HG02759 (cell line): ENCODE measurements around the gene DHCR24.

Experiments
- ATAC-seq: cut with Tn5 transposase; IDR thresholded peaks from one replicate; pipeline ENCODE4 v1.9.1; 2021; ENCODE audit warnings: mild to moderate bottlenecking, moderate library complexity; ENCODE audit not compliant: unreplicated experiment

Gene DHCR24

DNA sequence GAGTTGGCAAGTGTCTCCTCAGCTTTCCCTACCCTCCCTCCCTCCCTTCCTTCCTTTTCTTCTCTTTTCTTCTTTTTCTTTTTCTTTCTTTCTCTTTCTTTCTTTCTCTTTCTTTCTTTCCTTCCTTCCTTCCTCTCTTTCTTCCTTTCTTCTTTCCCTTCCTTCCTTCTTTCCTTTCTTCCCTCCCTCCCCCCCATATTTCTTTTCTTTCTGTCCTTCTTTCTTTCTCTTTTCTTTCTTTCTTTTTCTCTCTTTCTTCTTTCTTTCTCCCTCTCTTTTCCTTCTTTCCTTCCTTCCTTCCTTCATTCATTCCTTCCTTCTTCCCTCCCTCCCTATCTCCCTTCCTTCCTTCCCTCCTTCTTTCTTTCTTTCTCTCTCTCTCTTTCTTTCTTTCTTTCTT is 67.3 kb downstream of the DHCR24 start:
- ATAC-seq = no peak

DNA sequence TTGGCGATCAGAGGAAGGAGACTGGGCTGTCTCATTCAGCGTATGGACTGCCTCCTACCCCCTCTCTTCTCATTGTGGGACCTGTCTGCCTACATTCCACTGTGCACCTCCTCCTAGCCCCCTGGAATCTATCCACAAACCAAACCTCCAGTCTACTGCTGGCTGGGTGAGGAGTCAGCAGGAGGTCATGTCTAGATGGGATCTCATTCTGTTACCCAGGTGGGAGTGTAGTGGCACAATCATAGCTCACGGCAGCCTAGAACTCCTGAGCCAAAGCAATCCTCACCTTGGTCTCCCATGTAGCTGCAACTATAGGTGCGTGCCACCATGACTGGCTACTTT is 67.8 kb downstream of the DHCR24 start:
- ATAC-seq = no peak

DNA sequence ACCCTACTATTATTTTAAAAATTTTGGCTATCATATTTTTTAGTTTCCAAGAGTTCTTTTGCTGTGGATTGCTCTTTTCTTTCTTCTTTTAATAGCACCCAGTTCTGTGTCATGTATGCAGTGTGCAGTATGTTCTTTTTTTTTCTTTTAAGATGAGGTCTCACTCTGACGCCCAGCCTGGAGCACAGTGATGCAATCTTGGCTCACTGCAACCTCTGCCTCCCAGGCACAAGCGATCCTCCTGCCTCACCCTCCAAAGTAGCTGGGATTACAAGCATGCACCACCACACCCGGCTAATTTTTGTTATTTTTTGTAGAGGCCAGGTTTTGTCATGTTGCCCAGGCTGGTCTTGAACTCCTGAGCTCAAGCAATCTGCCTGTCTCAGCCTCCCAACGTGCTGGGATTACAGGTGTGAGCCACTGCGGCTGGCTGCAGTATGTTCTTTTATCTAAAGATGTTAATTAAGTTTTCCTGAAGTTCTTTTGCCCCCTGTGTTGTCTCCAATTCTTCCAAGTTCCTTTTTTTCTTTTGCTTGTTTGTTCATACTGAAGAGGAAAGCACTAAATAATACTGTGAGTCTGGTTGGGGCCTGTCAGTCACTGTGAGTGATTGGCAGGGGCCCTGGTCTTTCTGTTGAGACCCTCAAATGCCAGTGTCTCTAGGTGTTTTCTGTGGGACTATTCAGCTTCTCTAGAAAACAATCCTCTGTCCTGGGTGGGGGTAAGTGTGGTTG is 68.4 kb downstream of the DHCR24 start:
- ATAC-seq = no peak

GRCh38 chr1:54816951-54817350 is 70.0 kb downstream of the DHCR24 start:
- no peak for ATAC-seq

DNA sequence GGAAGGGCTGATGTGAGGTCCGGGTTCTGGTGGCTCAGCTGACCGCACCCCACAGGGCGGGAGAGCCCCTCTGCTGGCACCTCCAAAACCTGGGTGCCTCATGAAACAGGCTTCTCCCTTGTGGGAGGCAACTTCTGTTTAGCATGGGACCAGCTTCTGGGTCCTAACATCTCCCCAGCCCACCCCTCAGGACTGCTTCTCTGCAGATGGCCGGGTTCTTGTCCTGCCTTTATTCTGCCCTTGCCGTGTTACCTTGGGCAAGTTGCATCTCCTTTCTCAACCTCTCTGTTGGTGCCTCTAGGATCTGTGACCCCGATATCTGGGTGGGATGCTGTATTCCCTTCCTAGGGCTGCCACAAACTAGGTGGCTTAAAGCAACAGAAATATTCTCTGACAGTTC is 70.9 kb downstream of the DHCR24 start:
- no peak for ATAC-seq

DNA sequence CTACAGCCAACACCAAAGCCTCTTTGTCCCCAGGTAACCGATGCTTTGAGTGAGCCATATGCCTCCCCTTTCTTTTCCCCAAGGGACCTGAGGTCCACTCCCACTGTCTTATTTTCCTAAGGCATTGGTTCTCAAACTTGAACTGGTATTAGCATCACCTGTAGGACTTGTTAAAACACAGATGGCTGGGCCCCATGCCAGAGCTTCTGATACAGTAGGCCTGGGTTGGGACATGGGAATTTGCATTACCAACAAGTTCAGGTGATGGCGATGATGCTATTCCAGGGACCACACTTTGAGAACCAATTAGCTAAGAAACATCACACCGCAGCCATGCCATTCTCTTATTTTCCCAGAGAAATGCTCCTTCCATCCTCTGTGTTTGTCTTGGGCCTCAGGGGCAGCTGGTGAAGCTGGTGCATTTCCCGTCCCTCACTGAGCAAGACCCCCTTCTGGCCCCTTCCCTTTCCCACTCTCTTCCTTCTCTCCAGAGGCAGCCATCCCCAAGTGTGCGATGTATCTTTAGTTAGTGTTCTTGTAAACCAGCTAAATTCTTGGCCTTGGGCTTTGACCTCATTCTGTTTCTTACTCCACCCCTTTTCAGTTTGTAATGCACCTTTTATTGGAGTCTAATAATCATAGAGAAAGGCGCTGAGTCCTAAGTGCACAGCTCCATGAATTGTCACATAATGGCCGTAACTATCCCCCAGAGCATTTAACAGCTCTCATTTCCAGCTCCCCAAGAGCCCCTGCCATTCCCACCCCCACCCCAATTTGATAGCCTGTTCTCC is 71.7 kb downstream of the DHCR24 start:
- no peak for ATAC-seq

- no peak for ATAC-seq
These were observed 72.4 kb downstream of the DHCR24 start for GRCh38 chr1:54814571-54814970.

DNA sequence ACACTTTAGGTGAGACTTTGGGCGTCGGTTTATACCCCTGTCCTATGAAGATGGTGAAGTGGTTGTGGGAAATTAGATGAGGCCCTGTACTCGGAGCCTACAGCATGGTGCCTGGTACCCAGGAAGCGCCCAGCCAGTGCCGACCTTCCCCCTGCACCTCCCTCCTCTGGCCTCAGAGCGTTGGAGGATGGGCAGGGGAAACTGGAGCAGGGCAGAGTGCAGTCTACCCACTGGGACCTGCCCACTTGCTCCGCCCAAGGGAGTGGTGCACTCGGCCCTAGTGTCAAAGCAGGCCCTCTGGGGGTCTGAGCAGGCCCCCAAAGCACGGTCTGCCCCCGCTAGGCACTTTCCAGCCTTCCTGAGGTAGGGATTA is 72.9 kb downstream of the DHCR24 start:
- ATAC-seq = no peak

DNA sequence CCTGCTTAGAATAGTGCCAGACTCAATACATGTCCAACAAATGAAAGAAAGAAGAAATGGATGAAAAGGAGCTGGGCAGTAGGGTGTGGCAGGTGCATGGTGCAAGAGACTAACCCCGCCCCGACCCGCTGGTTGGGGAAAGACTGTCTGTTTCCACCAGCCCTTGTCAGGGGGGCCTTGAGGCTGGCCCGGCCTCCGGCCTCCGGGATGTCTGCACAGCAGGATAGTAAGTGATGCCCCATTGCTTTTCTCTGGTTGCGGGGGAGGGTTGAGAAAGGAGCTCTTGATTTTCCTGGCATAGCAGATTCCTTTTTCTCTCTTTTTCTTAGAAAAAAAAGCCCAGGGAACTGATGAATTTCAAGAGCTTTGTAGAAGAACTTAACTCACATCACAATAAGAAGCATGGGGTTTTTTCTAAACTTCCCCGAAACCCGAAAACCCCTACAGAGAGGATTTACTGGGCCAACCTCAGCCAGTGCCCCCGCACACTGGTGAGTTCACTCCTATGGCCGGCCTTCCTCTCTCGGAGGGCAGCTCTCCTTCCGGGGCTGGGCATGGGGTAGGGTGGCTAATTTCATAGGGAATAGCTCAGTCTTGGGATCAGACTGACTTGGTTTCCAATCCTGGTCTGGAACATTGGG is 73.4 kb downstream of the DHCR24 start:
- no peak for ATAC-seq

DNA sequence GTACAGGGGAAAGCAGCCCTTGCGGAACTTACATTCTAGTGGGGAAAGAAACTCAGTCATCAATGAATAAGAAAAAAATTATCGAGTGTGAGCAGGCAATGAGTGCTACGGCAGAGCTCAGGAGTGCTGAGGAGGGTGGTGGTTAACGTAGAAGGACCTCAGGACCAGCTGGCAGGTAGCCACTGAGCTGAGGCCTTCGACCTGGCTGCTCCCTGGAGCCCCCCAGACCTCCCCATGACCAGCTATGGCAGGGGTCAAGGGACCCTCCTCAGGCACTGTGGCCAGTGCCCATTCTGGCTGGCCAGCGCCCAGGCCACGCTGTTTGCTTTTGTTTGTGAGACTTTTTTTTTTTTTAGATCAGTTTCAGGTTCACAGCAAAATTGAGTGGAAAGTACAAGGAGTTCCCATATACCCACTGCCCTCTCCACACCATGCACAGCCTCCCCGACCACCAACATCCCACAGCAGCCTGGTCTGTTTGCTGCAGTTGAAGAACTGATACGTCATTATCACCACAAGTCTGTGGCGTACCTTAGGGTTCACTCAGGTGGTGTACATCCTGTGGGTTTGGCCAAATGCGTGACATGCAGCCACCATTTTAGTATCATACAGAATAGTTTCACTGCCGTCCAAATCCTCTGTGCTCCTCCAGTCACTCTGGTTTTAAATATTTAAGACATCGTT is 74.1 kb downstream of the DHCR24 start:
- no peak for ATAC-seq

DNA sequence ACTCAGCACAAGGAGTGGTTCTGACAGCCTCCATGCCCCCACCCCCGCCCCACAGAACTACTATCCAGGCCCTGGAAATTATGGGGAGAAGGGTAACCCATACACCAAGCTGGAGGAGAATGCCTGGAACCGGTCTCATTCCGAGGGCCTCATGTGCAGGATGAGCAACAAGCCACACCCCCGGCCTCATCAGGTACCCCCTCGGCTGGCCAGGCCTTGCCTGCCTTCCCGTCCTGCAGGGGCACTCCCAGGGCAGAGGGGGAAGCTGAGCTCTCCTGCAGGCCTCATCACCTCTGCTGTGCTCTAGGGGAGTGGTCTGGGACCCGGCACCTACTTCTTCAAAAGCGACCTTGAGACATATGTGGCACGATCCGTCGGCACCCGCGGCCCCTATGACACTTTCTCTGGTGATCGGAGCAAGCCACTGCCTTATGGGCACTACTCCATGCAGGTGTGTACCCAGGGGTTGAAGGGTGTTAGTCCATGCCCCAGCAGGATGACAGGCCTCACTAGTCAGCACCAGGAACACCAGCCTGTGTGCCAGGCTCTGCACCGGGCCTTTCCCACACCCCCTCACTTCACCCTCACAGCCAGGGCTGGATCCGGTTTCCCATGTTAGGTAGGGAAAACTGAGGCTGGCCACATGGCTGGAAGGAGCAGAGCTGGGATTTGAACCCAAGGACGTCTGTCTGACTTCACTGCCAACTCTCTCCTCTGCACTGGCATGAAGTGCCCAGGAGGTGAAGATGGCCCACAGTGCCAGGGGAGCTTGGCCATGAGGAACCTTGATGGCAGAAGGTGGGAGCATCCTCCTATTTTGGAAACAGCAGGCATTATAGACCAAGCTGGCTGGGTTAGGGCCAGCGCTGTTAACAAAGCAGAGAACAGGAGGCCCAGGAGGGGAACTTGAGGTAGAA is 75.0 kb downstream of the DHCR24 start:
- ATAC-seq = no peak

DNA sequence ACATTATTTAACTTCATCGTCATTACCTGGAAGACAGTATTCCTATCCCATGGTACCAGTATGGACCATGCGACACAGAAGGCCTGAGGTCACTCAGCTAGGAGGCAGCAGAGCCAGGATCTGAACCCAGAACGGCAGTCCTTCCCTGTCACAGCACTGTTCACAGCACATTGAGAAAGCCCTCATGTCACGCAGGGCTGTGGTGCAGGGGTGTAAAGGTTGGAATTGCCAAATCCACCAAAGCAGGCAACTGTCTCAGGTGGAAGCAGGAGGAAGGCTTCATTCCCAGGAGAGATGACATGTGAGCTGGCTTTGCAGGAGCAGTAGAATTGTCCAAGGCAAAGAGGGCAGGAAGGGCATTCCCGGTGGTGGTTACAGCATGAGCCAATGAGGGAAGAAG is 75.9 kb downstream of the DHCR24 start:
- ATAC-seq = no peak

GRCh38 chr1:54810153-54810942 is 76.6 kb downstream of the DHCR24 start:
- peak; percentile 64 for ATAC-seq

DNA sequence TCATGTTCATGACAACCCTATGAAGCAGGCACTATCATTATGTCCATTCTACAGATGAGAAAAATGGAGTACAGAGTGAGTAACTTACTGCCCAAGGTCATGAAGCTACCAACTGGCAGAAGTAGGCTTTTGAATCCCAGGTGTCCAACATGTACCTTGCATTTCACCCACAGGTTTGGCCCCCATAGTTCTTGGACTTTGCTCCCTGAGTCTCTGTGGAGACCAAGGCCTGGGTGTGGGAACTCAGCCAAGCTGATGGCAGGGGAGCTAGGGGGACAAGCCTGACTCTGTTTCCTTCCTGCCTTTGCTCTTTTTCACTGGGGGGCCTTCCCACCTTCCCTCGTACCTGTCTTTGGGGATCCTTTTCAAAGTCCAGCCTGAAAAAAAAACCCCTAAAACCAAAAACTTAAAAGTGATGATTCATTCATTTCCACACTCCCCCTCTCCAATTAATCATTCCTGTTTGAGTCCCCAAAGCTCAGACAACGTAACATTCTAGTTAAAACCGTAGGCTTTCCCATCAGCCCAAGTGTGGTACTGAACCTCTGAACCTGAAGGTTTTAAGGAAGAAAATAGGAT is 77.4 kb downstream of the DHCR24 start:
- ATAC-seq = no peak

- no peak for ATAC-seq
These were observed 78.4 kb downstream of the DHCR24 start for GRCh38 chr1:54808443-54809207.

- ATAC-seq = no peak
These were observed 79.2 kb downstream of the DHCR24 start for GRCh38 chr1:54807756-54808155.

GRCh38 chr1:54806931-54807611 is 79.9 kb downstream of the DHCR24 start:
- ATAC-seq = no peak

DNA sequence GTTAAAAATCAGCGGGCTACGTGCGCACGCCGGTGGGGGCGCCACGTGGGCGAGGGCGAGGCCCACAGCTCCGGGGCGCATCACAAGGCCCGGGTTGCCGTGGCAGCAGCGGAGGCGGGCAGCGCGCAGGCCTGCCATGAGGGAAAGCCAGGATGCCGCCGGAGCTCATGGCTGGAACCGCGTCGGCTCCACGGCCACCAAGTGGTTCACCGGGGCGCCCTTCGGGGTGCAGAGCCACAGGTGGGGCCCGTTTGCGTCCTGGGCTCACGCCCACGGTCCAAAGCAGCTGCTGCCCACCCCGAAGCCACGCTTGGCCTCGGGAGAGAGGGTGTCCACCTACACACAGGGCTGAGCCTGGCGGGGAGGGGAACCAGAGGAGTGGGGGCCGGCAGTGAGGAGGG is 81.0 kb downstream of the DHCR24 start:
- ATAC-seq = no peak
